HepG2 (cell line): ENCODE data around the gene MTSS2. TPM values are rescaled to one million over a fixed set of nuclear protein-coding genes. Genes with fewer than 3 reads are reported as not detected.

ENCODE experiments used
- ATAC-seq: fragments of 200-7000 bp; cut with Tn5 transposase; 3 replicates; pipeline ENCODE4 v1.9.1; 2020; ENCODE audit warnings: mild to moderate bottlenecking, moderate library complexity
- BruUV-seq: library from RNA; stranded (reverse); fragments of 400-500 nt; replicated peaks from 2 replicates; lab custom pipeline; 2021; lab: Mats Ljungman, UMichigan
- CTCF ChIA-PET: fragments of 300-600 bp; formaldehyde crosslinking; extraction: SDS; loops from one replicate; lab custom pipeline; 2021; ENCODE audit warnings: low total read pairs, inconsistent platforms, low intra/inter-chr PET ratio; lab: Yijun Ruan, JAX
- POLR2A ChIA-PET: fragments of 350-600 bp; sonication (Branson Sonifier 250); formaldehyde crosslinking; loops from one replicate; lab custom pipeline; 2020; ENCODE audit warnings: antibody characterized with exemption, inconsistent platforms; lab: Yijun Ruan, JAX
- DNase-seq: peaks from one replicate; pipeline ENCODE4 v3.0.0-alpha.2; 2015; ENCODE audit warnings: low spot score
- FAIRE-seq: peaks from 3 replicates; lab custom pipeline; 2011; peaks lifted over from hg19 to GRCh38; lab: Jason Lieb, UNC
- H2AFZ ChIP-seq: one replicate; pipeline ENCODE4 v1.6.1; 2011; ENCODE audit warnings: low read length, inconsistent platforms
- H3K27ac ChIP-seq: fragments of 300-600 bp; 3 replicates; pipeline ENCODE4 v1.8.0; 2011; ENCODE audit warnings: mixed run types, mild to moderate bottlenecking, mixed read lengths, low read length, inconsistent platforms; ENCODE audit not compliant: insufficient read depth; ENCODE audit errors: extremely low read length
- H3K27me3 ChIP-seq, 2 experiments: fragments of 200-600 bp in 1 of 2; 2 replicates in 1 of 2; 3 replicates in 1 of 2; pipeline versions ENCODE4 v1.6.0 to v1.8.0; 2011; ENCODE audit warnings: low read length in 2 of 2, mild to moderate bottlenecking in 2 of 2, moderate library complexity in 2 of 2, inconsistent platforms in 1 of 2; ENCODE audit not compliant: insufficient read depth in 2 of 2, control insufficient read depth in 1 of 2
- H3K36me3 ChIP-seq, 2 experiments: fragments of 200-600 bp in 1 of 2; replicated peaks in 1 of 2; 2 replicates in 1 of 2; 3 replicates in 1 of 2; pipeline versions ENCODE4 v1.5.1 to v1.8.0; 2011; ENCODE audit warnings: low read length in 2 of 2, inconsistent platforms in 1 of 2; ENCODE audit not compliant: insufficient read depth in 2 of 2, control insufficient read depth in 1 of 2
- H3K4me1 ChIP-seq: 2 replicates; pipeline ENCODE4 v1.5.1; 2012; ENCODE audit warnings: low read length, inconsistent platforms; ENCODE audit not compliant: insufficient read depth
- H3K4me2 ChIP-seq: 2 replicates; pipeline ENCODE4 v1.6.0; 2011; ENCODE audit warnings: low read depth, low read length, inconsistent platforms
- H3K4me3 ChIP-seq, 3 experiments: fragments of 200-600 bp in 1 of 3; sonication (generic), shearing (Covaris generic) in 1 of 3; replicated peaks in 1 of 3; 2 replicates each; pipeline ENCODE4 v1.5.1; 2011 to 2016; ENCODE audit warnings: low read length in 3 of 3, inconsistent platforms in 2 of 3, low read depth in 2 of 3, mild to moderate bottlenecking in 2 of 3, control low read depth in 1 of 3, mixed read lengths in 1 of 3; ENCODE audit not compliant: insufficient read depth in 1 of 3
- H3K79me2 ChIP-seq: one replicate; pipeline ENCODE4 v1.6.1; 2011; ENCODE audit warnings: low read length, inconsistent platforms; ENCODE audit not compliant: insufficient read depth
- H3K9ac ChIP-seq: 2 replicates; pipeline ENCODE4 v1.6.0; 2011; ENCODE audit warnings: mild to moderate bottlenecking, low read depth, low read length, inconsistent platforms; ENCODE audit not compliant: insufficient read depth
- H3K9me3 ChIP-seq: 2 replicates; pipeline ENCODE4 v1.5.1; 2012; ENCODE audit warnings: mild to moderate bottlenecking, low read length
- H4K20me1 ChIP-seq: 2 replicates; pipeline ENCODE4 v1.6.0; 2011; ENCODE audit warnings: inconsistent platforms, mild to moderate bottlenecking, low read length, moderate library complexity; ENCODE audit not compliant: insufficient read depth
- AKAP8 ChIP-seq: sonication (generic); formaldehyde crosslinking; IDR thresholded peaks from 2 replicates; pipeline ENCODE4 v1.5.1; 2020; ENCODE audit warnings: mild to moderate bottlenecking, missing genetic modification reagents
- ATAD3A ChIP-seq: sonication (generic); formaldehyde crosslinking; IDR thresholded peaks from 2 replicates; pipeline ENCODE4 v1.4.0; 2020; ENCODE audit warnings: missing genetic modification reagents
- ATF1 ChIP-seq: IDR thresholded peaks from 2 replicates; pipeline ENCODE4 v1.6.1; 2016; ENCODE audit warnings: mild to moderate bottlenecking, control low read depth
- FLYWCH1 ChIP-seq: sonication (generic); formaldehyde crosslinking; IDR thresholded peaks from 2 replicates; pipeline ENCODE4 v1.8.1; 2023; ENCODE audit warnings: mild to moderate bottlenecking, missing genetic modification reagents
- GTF2F1 ChIP-seq: fragments of 150-350 bp; IDR thresholded peaks from 2 replicates; pipeline ENCODE4 v1.6.1; 2014; ENCODE audit warnings: low read length
- HCFC1 ChIP-seq: fragments of 150-350 bp; IDR thresholded peaks from 2 replicates; pipeline ENCODE4 v1.6.1; 2014; ENCODE audit warnings: low read depth, low read length
- HMG20A ChIP-seq: IDR thresholded peaks from 2 replicates; pipeline ENCODE4 v1.6.1; 2016; ENCODE audit warnings: borderline replicate concordance
- RFX3 ChIP-seq: IDR thresholded peaks from 2 replicates; pipeline ENCODE4 v1.6.1; 2016; ENCODE audit warnings: missing biosample characterization, missing genetic modification reagents
- TRIM24 ChIP-seq: sonication (generic); formaldehyde crosslinking; IDR thresholded peaks from 2 replicates; pipeline ENCODE4 v1.8.0; 2022; ENCODE audit warnings: mild to moderate bottlenecking, missing genetic modification reagents
- ZBTB7A ChIP-seq: sonication (generic); formaldehyde crosslinking; IDR thresholded peaks from 2 replicates; pipeline ENCODE4 v1.8.0; 2022; ENCODE audit warnings: mild to moderate bottlenecking, missing genetic modification reagents
- ZNF12 ChIP-seq: sonication (generic); formaldehyde crosslinking; IDR thresholded peaks from 2 replicates; pipeline ENCODE4 v1.5.0; 2020; ENCODE audit warnings: missing genetic modification reagents
- ZNF331 ChIP-seq: sonication (generic); formaldehyde crosslinking; IDR thresholded peaks from 2 replicates; pipeline ENCODE4 v1.4.0; 2020; ENCODE audit warnings: missing genetic modification reagents
- ZNF430 ChIP-seq: sonication (generic); formaldehyde crosslinking; IDR thresholded peaks from 2 replicates; pipeline ENCODE4 v1.9.0; 2021; ENCODE audit warnings: mild to moderate bottlenecking, missing genetic modification reagents
- ZNF564 ChIP-seq: sonication (generic); formaldehyde crosslinking; IDR thresholded peaks from 2 replicates; pipeline ENCODE4 v1.8.1; 2023; ENCODE audit warnings: mild to moderate bottlenecking, missing genetic modification reagents
- ZNF777 ChIP-seq: sonication (generic); formaldehyde crosslinking; IDR thresholded peaks from 2 replicates; pipeline ENCODE4 v1.4.0; 2020; ENCODE audit warnings: missing genetic modification reagents
- ZNF781 ChIP-seq: sonication (generic); formaldehyde crosslinking; IDR thresholded peaks from 2 replicates; pipeline ENCODE4 v1.5.1; 2020; ENCODE audit warnings: borderline replicate concordance, mild to moderate bottlenecking, missing genetic modification reagents; ENCODE audit errors: not compliant biosample characterization
- WGBS: methylation state at CpG from one replicate; pipeline ENCODE4 v1.1.6; 2017; ENCODE audit warnings: low lambda C conversion rate; 5-methylcytosine and 5-hydroxymethylcytosine counted together
- in situ Hi-C: cut with HindIII; loops from 2 replicates; pipeline ENCODE4 v1.10.0; 2017; ENCODE audit warnings: low pct_unique_long_range_greater_than_20kb; ENCODE audit not compliant: extremely low pct_ligation_motif_present
- intact Hi-C: fragments of 100-400 bp; cut with micrococcal nuclease; formaldehyde crosslinking; loops from one replicate; pipeline ENCODE4 v1.10.0; 2022; ENCODE audit not compliant: unreplicated experiment
- polyA plus RNA-seq, 8 experiments: library from polyadenylated mRNA; depleted of rRNA in 3 of 8; stranded (reverse) in 7 of 8; unstranded in 1 of 8; fragments of >200 nt; fragmentation: Illumina TruSeq in 4 of 8; extraction: Trizol in 4 of 8; gene quantifications; 2 replicates each; pipeline versions ENCODE4 v1.2.1 to v1.2.3, GENCODE V29; 2011 to 2016; ENCODE audit warnings: low read depth in 4 of 8, missing spikeins in 1 of 8, mixed read lengths in 1 of 8; ENCODE audit not compliant: insufficient read depth in 1 of 8
- total RNA-seq, 5 experiments: library from RNA; depleted of rRNA; stranded (reverse); fragments of >200 nt; fragmentation: Illumina TruSeq; extraction: Trizol; gene quantifications; 2 replicates each; pipeline ENCODE4 v1.2.3, GENCODE V29; 2016; ENCODE audit warnings: low read depth in 1 of 5
- TF ChIP-seq, protein P1 (sequence below): sonication (generic); formaldehyde crosslinking; IDR thresholded peaks from 2 replicates; pipeline ENCODE4 v1.4.0; 2020; ENCODE audit warnings: low read depth, missing genetic modification reagents

Gene MTSS2
- total and polyA plus RNA-seq, 2 of the 13 experiments (the other 11 are each of a cell fraction or from before 2014, with no cell fraction given), result 132 to 242 TPM

GRCh38 chr16:70683146-70683944, 2.5 kb downstream of the MTSS2 start:
- ATAC-seq, result peak; percentile 4
- no peak for DNase-seq
- Histone ChIP-seq H3K27me3 (no peaks in the 10 kb centered on the region; a peak in 1 of 5 replicates), H3K9me3 (no peaks in the 10 kb centered on the region), H3K79me2 (peaks cover 55% of the 10 kb centered on the region), H3K36me3 (peaks cover 22 to 31% of the 10 kb centered on the region in 2 experiments; a peak in 4 of 5 replicates), H4K20me1 (peaks cover 16% of the 10 kb centered on the region; the same call in 1 of the 2 replicates), H3K4me1 (peaks cover 62% of the 10 kb centered on the region), H3K4me3 (peak overlapping the region; percentile 86 to 93 (median 91)), H3K4me2 (peak overlapping the region; percentile 100), H3K27ac (peak overlapping the region; percentile 91), H3K9ac (peak overlapping the region; percentile 95), H2AFZ (no peak overlapping the region)
- in situ Hi-C loops (no loop called here), intact Hi-C loops (loop anchor here (2.0 kb wide), 1 partner anchor 63 kb away; no protein-coding TSS in a partner anchor)
- TSS peak; percentile 47 for BruUV-seq
- 15% methylated on average over 9 of the region's 13 CpGs for WGBS
- CTCF ChIA-PET, result interaction anchor here (2.8 kb wide), 1 partner anchor 55 kb away, joined by 19 read pairs; no protein-coding TSS in a partner anchor
- FAIRE-seq, result peak; percentile 34
- POLR2A ChIA-PET, result interaction anchor here (0.7 to 18.7 kb wide), 23 partner anchors 10 to 881 kb away, joined by 3 to 536 read pairs (median 9); no protein-coding TSS in a partner anchor
- TF ChIP-seq, protein P1, sequence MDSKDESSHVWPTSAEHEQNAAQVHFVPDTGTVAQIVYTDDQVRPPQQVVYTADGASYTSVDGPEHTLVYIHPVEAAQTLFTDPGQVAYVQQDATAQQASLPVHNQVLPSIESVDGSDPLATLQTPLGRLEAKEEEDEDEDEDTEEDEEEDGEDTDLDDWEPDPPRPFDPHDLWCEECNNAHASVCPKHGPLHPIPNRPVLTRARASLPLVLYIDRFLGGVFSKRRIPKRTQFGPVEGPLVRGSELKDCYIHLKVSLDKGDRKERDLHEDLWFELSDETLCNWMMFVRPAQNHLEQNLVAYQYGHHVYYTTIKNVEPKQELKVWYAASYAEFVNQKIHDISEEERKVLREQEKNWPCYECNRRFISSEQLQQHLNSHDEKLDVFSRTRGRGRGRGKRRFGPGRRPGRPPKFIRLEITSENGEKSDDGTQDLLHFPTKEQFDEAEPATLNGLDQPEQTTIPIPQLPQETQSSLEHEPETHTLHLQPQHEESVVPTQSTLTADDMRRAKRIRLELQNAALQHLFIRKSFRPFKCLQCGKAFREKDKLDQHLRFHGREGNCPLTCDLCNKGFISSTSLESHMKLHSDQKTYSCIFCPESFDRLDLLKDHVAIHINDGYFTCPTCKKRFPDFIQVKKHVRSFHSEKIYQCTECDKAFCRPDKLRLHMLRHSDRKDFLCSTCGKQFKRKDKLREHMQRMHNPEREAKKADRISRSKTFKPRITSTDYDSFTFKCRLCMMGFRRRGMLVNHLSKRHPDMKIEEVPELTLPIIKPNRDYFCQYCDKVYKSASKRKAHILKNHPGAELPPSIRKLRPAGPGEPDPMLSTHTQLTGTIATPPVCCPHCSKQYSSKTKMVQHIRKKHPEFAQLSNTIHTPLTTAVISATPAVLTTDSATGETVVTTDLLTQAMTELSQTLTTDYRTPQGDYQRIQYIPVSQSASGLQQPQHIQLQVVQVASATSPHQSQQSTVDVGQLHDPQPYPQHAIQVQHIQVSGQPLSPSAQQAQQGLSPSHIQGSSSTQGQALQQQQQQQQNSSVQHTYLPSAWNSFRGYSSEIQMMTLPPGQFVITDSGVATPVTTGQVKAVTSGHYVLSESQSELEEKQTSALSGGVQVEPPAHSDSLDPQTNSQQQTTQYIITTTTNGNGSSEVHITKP (CRISPR knock-in tag), result no peak; the same call in 1 of the 2 replicates
- TF ChIP-seq ATAD3A (CRISPR knock-in tag) (no peak), ATF1 (CRISPR knock-in tag) (no peak), ZNF331 (CRISPR knock-in tag) (no peak; the same call in 1 of the 2 replicates), ZBTB7A (CRISPR knock-in tag) (no peak), FLYWCH1 (CRISPR knock-in tag) (no peak), AKAP8 (CRISPR knock-in tag) (peak; percentile 41), TRIM24 (CRISPR knock-in tag) (no peak), ZNF781 (no peak), ZNF564 (CRISPR knock-in tag) (no peak), ZNF12 (CRISPR knock-in tag) (0 out of 2 replicates have a peak, but pooled peaks have one; percentile 6), GTF2F1 (no peak), HCFC1 (no peak), HMG20A (CRISPR knock-in tag) (no peak), RFX3 (CRISPR knock-in tag) (no peak), ZNF430 (peak; percentile 60; the same call in 1 of the 2 replicates), ZNF777 (CRISPR knock-in tag) (peak; percentile 55; the same call in 1 of the 2 replicates)
